ENCODE results near the gene ABCC5.

- no peak for TF ChIP-seq CTCF (IDR thresholded peaks at IDR 0.05; ENCODE audit: poor library complexity)
- TF ChIP-seq EZH2phosphoT487 (IDR thresholded peaks at IDR 0.05; ENCODE audit: low read depth, severe bottlenecking, unreplicated experiment) = no peak
- no peak for TF ChIP-seq EZH2 (IDR thresholded peaks at IDR 0.05; ENCODE audit: borderline replicate concordance)
Measured at GRCh38 chr3:183962807-183963206, 54.9 kb downstream of the ABCC5 start.

All from hepatocyte (in vitro differentiated cells).